IPS DF 6.9 (cell line): ENCODE results near the gene ADGRD1.

Experiments used
- DNase-seq: peaks from one replicate; pipeline ENCODE4 v3.0.0-alpha.2; 2013; ENCODE audit warnings: low read depth, low spot score
- H3K27ac ChIP-seq: one replicate; pipeline ENCODE4 v1.5.1; 2013; ENCODE audit warnings: low read length, control low read depth
- H3K27me3 ChIP-seq: 2 replicates; pipeline ENCODE4 v1.6.1; 2013; ENCODE audit warnings: mild to moderate bottlenecking, low read length; ENCODE audit not compliant: control insufficient read depth, insufficient read depth
- H3K36me3 ChIP-seq: 2 replicates; pipeline ENCODE4 v1.6.1; 2013; ENCODE audit warnings: low read length; ENCODE audit not compliant: control insufficient read depth, insufficient read depth
- H3K4me1 ChIP-seq: 2 replicates; pipeline ENCODE4 v1.6.1; 2013; ENCODE audit warnings: low read length; ENCODE audit not compliant: control insufficient read depth, insufficient read depth
- H3K4me3 ChIP-seq: 2 replicates; pipeline ENCODE4 v1.5.1; 2013; ENCODE audit warnings: mild to moderate bottlenecking, low read length
- H3K9me3 ChIP-seq: 2 replicates; pipeline ENCODE4 v1.6.1; 2013; ENCODE audit warnings: low read length, inconsistent platforms; ENCODE audit not compliant: control insufficient read depth, insufficient read depth
- WGBS: extraction: QIAGEN DNeasy Blood & Tissue Kit; methylation state at CpG from one replicate; pipeline ENCODE4 v1.1.7; 2013; ENCODE audit warnings: mixed read lengths, missing lambda C conversion rate; ENCODE audit not compliant: insufficient read length, insufficient coverage; 5-methylcytosine and 5-hydroxymethylcytosine counted together

The ADGRD1 gene

DNA sequence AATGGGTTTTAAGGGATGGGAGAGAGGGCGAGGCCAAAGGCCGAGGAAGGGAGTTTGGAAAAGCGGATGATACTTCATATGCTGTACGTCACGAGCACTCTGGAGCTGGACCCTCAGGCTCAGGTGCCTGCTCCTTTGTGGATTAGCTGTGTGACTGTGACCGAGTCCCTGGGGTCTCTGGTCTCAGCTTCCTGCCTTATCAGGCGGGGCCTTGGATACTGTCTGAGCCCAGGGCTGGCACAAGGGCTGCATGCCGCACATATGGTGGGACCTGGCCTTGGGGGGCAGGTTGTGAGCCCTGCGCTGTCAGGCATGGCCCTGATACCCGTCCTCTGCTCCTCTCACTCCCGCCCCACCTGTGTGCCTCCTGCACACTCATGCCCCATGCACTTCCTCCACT is 95.3 kb downstream of the ADGRD1 start:
- Histone ChIP-seq H3K4me1 (no peaks in the 10 kb centered on the region), H3K9me3 (no peaks in the 10 kb centered on the region), H3K36me3 (no peaks in the 10 kb centered on the region), H3K27me3 (no peaks in the 10 kb centered on the region), H3K27ac (no peak overlapping the region), H3K4me3 (no peak overlapping the region)
- WGBS: 100% methylated on average over 2 of the region's 11 CpGs
- no peak for DNase-seq

DNA sequence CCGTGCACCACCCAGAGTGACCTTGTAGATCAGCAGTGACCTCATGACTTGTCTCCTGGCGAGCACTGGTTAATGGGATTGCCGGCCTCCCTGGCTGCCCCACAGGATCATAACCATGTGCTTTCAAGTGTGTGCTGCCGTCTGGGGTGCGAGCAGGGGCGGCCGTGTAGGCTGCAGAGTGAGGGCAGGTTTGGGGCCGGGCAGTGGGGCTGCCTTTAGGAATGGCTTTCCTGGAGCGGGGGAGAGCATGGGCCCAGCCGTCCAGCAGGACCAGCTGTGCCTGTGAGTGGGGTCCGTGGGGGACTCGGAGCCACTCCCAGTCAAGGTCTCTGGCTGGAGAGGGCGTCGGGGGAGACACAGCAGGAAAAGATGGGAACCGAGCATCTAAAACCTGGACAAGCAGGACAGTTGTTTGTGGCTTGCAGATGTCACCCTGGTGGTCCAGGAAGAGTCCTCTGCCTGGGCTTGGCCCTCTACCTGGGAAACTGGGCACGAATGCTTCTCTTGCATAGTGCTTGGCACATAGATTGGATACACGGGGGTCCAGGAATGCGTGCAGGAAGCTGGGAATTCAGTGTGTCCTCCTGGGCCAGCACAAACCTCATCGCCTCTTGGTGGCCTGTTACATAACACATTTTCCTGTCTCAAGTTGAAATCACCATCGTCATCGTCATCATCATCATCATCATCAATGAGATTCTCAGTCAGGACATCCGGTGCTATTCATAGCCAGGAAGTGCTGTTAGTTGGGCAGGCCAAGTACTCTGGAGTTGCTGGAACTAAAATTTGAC is 96.0 kb downstream of the ADGRD1 start:
- H3K4me3 ChIP-seq: no peak overlapping the region
- no peaks in the 10 kb centered on the region for H3K27me3 ChIP-seq
- no peaks in the 10 kb centered on the region for H3K4me1 ChIP-seq
- H3K27ac ChIP-seq: no peak overlapping the region
- DNase-seq: no peak
- no peaks in the 10 kb centered on the region for H3K9me3 ChIP-seq
- no CpG with 5 or more reads among the region's 22 CpGs for WGBS
- H3K36me3 ChIP-seq: no peaks in the 10 kb centered on the region

DNA sequence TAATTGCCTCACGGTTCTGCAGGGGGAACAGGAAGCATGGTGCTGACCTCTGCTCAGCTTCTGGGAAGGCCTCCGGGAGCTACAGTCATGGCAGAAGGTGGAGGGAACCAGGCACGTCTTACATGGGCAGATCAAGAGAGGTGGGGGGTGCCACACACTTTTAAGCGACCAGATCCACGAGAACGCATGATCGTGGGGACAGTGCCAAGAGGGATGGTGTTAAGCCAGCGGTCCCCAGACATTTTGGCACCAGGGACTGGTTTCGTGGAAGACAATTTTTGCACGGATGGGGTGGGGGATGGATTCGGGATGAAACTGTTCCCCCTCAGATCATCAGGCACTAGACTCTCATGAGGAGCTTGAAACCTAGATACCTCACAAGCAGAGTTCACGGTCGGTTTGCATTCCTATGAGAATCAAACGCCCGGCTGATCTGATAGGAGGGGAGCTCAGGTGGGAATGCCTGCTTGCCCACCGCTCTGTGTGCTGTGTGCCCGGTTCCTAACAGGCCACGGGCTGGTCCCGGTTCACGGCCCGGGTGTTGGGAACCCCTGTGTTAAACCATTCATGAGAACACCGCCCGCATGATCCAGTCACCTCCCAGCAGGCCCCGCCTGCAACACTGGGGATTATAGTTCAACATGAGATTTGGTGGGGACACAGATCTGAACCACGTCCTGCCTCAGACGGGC is 96.9 kb downstream of the ADGRD1 start:
- Histone ChIP-seq H3K27me3 (no peaks in the 10 kb centered on the region), H3K4me3 (no peak overlapping the region), H3K27ac (no peak overlapping the region), H3K36me3 (no peaks in the 10 kb centered on the region), H3K4me1 (no peaks in the 10 kb centered on the region), H3K9me3 (no peaks in the 10 kb centered on the region)
- DNase-seq: no peak
- no CpG with 5 or more reads among the region's 26 CpGs for WGBS

DNA sequence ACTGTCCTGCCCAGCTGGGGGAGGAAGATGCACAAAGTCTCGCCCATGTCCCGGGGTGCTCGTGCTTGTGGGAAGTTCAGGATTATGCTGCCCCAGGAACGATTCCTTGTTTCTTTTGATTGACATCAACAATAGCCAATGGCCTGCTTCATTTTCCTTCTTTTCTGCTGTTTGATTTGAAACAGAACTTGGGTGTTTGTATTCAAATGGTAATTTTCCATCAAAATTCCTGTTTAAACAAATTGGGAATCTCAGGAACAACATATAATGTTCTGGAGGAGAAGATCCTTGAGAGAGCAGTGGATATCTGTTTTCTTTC is 97.4 kb downstream of the ADGRD1 start:
- WGBS: no CpG with 5 or more reads among the region's 4 CpGs
- no peaks in the 10 kb centered on the region for H3K27me3 ChIP-seq
- DNase-seq: no peak
- H3K27ac ChIP-seq: no peak overlapping the region
- no peaks in the 10 kb centered on the region for H3K9me3 ChIP-seq
- no peak overlapping the region for H3K4me3 ChIP-seq
- no peaks in the 10 kb centered on the region for H3K4me1 ChIP-seq
- H3K36me3 ChIP-seq: no peaks in the 10 kb centered on the region

DNA sequence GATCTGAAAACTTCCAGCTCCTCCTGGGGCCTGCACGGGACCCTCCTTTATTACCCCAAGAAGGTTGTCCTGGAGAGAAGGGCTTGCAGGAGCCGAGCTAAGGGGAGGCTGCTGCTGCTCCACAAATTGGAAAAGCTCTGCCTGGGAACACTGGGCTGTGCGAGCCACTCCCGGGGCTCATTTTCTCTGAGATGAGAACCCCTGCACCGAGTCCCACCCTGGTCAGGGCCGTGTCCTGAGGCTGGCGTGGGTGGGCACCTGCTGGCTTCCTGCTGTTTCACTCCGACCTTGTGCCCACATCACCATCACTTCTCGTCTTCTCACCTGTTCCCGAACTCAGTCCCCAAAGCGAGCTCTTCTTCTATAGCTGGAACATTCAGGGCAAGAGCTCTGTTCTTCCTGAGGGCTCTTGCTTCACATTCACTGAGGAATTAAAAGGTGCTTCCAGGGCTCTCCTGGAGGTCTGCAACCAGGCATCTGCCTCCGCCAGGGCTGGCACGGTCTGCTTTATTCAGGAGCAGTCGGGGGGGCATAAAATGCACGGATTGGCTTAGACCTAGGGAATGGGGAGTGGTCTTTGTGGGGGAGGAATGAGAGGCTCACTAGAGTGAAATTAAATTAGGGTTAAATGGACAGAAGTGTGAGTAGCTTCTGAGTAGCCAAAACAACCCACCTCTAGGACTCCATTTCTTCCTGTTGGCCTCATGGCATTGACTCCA is 98.5 kb downstream of the ADGRD1 start:
- no peaks in the 10 kb centered on the region for H3K9me3 ChIP-seq
- no peak overlapping the region for H3K4me3 ChIP-seq
- no peaks in the 10 kb centered on the region for H3K4me1 ChIP-seq
- no CpG with 5 or more reads among the region's 15 CpGs for WGBS
- no peaks in the 10 kb centered on the region for H3K27me3 ChIP-seq
- no peaks in the 10 kb centered on the region for H3K36me3 ChIP-seq
- H3K27ac ChIP-seq: no peak overlapping the region
- no peak for DNase-seq

DNA sequence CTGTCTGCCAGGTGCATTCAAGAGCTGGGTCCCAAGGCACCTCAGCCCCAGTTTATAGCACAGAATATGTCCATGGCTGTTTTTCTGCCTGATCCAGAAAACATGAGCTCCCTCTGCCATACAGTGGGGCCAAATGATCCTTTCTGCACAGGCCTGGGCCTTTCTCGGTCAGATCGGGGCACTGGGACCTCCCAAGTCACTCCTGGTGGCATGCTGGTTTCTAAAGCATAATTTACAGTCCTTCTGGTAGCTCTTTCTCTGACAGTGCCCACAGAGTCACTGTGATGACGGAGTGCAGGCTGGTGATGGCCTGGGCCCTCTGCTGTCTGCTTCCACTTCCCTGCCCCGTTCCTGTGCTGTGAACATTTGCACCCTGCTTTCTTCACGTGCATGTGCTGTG is 99.2 kb downstream of the ADGRD1 start:
- H3K27ac ChIP-seq: no peak overlapping the region
- WGBS: no CpG with 5 or more reads among the region's 5 CpGs
- no peaks in the 10 kb centered on the region for H3K4me1 ChIP-seq
- no peak overlapping the region for H3K4me3 ChIP-seq
- no peaks in the 10 kb centered on the region for H3K36me3 ChIP-seq
- no peak for DNase-seq
- H3K27me3 ChIP-seq: no peaks in the 10 kb centered on the region
- H3K9me3 ChIP-seq: no peaks in the 10 kb centered on the region

DNA sequence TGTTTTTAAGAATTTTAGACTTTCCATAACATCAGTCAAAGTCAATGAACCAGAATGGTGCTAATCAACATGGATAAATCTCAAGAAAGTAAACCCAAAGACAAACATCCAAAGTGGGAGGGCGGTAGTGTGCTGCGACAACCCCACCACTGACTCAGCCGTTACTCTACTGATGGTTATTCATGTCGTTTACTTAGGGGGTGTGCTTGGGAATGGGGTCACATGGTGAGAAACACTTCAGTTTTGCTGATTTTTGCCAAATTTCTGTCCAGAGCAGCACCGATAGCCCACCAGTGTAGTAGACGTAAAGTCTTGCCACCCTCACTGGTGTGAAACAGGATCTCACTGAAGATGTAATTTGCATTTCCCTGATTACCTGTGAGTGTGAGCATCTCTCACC is 99.9 kb downstream of the ADGRD1 start:
- no peak for DNase-seq
- Histone ChIP-seq H3K9me3 (no peaks in the 10 kb centered on the region), H3K27me3 (no peaks in the 10 kb centered on the region), H3K27ac (no peak overlapping the region), H3K4me3 (no peak overlapping the region), H3K4me1 (no peaks in the 10 kb centered on the region), H3K36me3 (no peaks in the 10 kb centered on the region)
- no CpG with 5 or more reads among the region's 6 CpGs for WGBS

DNA sequence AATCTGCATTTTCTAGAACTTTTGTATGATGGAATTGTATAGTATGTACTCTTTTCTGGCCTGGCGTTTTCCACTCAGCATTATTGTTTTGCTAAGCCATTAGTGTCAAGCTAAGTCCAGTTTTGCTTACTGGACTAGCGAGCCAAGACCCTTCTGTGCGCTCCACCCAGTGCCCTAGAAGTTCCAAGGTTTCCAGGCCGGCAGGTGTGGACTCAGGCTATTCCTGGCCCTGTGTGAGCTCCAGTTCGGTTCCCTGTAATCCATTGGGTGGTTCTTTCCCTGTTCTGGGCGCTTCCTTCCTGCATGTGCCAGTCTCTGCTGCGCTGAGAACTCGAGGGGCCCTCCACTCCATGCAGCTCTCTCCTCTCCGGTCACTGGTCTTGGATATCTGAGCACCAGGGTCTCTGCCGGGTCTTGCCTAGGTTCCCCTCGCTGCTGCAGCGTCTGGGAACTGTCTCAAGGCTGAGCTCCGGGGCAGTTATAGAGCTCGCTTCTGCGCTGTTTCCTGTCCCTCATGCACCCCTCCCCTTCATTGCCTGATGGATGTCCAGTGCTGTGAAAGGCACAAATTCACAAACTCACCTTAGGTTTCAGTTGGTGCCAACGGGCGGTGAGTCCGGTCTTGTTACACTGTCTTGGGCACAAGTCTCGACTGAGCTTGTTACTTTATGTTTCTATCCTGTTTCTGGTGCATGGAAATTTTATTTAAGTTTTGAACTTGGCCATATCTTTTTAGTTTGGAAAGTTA is 100.8 kb downstream of the ADGRD1 start:
- Histone ChIP-seq H3K27me3 (no peaks in the 10 kb centered on the region), H3K36me3 (no peaks in the 10 kb centered on the region), H3K4me3 (no peak overlapping the region), H3K4me1 (no peaks in the 10 kb centered on the region), H3K27ac (no peak overlapping the region), H3K9me3 (no peaks in the 10 kb centered on the region)
- no CpG with 5 or more reads among the region's 19 CpGs for WGBS
- DNase-seq: no peak

DNA sequence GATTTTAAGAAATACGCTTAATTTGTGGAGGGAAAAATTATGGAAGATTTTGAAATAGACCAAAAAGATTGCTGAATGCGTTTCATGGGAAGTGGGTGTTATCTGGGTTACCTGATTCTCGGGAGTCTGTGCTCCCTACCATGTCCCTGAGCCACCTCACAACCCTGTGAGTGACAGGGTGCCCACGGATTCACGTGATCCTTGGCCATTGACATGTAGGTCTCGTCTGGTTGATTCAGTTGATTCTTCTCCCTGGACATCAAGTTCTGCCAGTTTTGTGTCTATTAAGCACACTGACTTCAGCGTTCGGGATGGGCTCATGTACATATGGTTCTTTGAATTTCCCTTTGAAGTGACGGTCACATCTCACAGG is 101.4 kb downstream of the ADGRD1 start:
- WGBS: 100% methylated on average over 2 of the region's 9 CpGs
- Histone ChIP-seq H3K36me3 (no peaks in the 10 kb centered on the region), H3K4me3 (no peak overlapping the region), H3K4me1 (no peaks in the 10 kb centered on the region), H3K9me3 (no peaks in the 10 kb centered on the region), H3K27me3 (no peaks in the 10 kb centered on the region), H3K27ac (no peak overlapping the region)
- DNase-seq: no peak

DNA sequence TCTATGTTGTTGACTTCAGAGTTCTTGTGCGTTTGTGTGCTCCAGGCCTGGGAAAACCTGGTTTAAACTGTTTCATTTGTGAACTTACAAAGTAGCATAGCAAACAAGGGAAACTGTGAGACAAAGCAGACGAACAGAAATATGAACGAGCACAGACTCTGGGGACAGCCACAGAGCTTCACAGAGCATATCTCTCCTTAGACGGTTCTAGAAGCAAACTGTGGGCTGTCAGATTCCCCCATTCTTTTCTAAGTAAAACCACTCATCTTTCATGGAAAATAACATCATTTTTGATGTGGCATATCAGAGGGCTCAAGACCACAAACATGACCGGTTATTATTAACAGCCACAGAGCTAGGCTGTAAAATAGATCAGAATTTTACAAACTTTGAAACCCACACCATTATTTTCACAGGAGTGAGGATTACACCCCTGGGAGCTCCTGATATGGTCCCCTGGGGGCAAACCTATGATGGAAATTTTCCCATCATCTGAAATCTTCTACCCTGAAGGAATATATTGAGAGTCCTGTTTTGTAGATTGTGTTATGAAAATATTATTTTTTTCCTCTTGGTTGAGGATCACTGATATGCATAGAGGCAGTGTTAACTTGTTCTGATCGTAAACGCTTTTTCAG is 102.0 kb downstream of the ADGRD1 start:
- Histone ChIP-seq H3K27me3 (no peaks in the 10 kb centered on the region), H3K4me1 (no peaks in the 10 kb centered on the region), H3K4me3 (no peak overlapping the region), H3K36me3 (no peaks in the 10 kb centered on the region), H3K27ac (no peak overlapping the region), H3K9me3 (no peaks in the 10 kb centered on the region)
- DNase-seq: no peak
- WGBS: no CpG with 5 or more reads among the region's 7 CpGs
